IPS-20b (cell line): Measurements from ENCODE around the gene BAIAP2.

Experiments
- H3K27ac ChIP-seq: one replicate; pipeline ENCODE4 v1.5.1; 2013; ENCODE audit warnings: low read length
- H3K27me3 ChIP-seq: 2 replicates; pipeline ENCODE4 v1.6.1; 2013; ENCODE audit warnings: mild to moderate bottlenecking, low read length, inconsistent platforms; ENCODE audit not compliant: insufficient read depth
- H3K36me3 ChIP-seq: 2 replicates; pipeline ENCODE4 v1.6.1; 2013; ENCODE audit warnings: low read depth, mild to moderate bottlenecking, inconsistent platforms, low read length, moderate library complexity; ENCODE audit not compliant: insufficient read depth
- H3K4me1 ChIP-seq: 2 replicates; pipeline ENCODE4 v1.6.1; 2013; ENCODE audit warnings: mild to moderate bottlenecking, control low read depth, inconsistent platforms, low read length, moderate library complexity; ENCODE audit not compliant: insufficient read depth
- H3K4me3 ChIP-seq: 2 replicates; pipeline ENCODE4 v1.5.1; 2013; ENCODE audit warnings: mild to moderate bottlenecking, low read length, inconsistent platforms
- H3K9ac ChIP-seq: 2 replicates; pipeline ENCODE4 v1.6.1; 2013; ENCODE audit warnings: low read depth, mild to moderate bottlenecking, inconsistent platforms, low read length, moderate library complexity
- H3K9me3 ChIP-seq: 2 replicates; pipeline ENCODE4 v1.6.1; 2013; ENCODE audit warnings: mild to moderate bottlenecking, low read depth, low read length, inconsistent platforms; ENCODE audit not compliant: insufficient read depth

Gene BAIAP2

DNA sequence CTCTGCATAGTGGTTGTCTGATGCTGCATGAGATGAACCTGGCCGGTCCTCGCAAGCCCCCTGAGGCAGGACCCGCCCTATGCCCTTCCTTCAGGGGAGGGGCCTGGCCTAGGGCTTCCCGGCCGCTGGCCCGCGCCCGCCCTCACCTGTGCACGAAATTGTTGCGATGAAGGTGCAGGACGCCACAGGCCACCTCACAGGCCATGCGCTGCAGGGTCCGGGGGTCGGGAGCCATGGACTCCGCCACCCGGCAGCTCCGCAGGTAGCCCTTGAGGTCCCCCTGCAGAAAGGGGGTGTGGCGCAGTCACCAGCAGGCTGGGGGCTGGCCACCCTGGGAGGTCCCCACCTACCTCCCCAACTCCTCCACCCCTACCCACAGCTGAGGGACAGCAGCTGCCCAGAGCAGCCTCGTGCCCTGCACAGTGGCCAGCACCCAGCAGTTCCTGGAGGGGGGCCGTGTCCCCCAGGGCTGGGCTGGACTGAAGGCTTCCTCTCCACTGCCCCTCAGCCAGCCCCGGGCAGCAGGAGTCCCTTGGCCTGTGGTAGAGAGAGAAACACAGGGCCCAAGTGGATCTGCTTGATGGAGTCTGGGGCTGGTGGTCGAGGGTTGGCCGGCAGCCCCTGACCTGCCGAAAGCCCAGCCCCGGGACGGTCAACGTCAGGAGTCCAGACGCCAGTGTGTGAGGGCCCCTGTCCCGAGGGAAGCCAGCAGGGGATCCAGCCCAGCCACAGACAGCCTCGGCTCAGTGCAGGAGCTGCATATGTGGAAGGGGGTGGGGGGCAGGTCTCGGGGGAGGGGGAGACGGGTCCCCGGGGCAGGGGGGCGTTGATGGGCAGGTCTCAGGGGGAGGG is 91.6 kb downstream of the BAIAP2 start:
- Histone ChIP-seq H3K4me3 (no peak overlapping the region), H3K27me3 (no peaks in the 10 kb centered on the region), H3K9me3 (no peaks in the 10 kb centered on the region), H3K4me1 (no peaks in the 10 kb centered on the region), H3K36me3 (no peaks in the 10 kb centered on the region), H3K9ac (no peak overlapping the region; the same call in 1 of the 2 replicates), H3K27ac (no peak overlapping the region)

DNA sequence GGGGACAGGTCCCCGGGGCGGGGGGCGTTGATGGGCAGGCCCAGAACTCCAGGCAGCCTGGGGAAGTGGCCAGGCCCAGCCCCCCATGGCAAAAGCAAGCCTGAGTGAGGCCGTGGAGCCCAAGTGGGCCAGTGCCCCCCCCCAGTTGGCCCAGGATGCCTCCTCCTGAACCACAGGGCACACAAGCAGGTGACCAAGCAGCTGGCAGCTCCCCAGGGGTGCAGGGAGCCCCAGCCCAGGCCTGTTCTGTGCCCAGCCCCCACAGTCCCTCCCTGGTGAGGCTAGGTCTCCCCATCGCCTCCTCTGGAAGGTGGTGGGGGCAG is 92.1 kb downstream of the BAIAP2 start:
- Histone ChIP-seq H3K9me3 (no peaks in the 10 kb centered on the region), H3K36me3 (no peaks in the 10 kb centered on the region), H3K27me3 (no peaks in the 10 kb centered on the region), H3K9ac (no peak overlapping the region), H3K4me3 (no peak overlapping the region), H3K4me1 (no peaks in the 10 kb centered on the region), H3K27ac (no peak overlapping the region)

DNA sequence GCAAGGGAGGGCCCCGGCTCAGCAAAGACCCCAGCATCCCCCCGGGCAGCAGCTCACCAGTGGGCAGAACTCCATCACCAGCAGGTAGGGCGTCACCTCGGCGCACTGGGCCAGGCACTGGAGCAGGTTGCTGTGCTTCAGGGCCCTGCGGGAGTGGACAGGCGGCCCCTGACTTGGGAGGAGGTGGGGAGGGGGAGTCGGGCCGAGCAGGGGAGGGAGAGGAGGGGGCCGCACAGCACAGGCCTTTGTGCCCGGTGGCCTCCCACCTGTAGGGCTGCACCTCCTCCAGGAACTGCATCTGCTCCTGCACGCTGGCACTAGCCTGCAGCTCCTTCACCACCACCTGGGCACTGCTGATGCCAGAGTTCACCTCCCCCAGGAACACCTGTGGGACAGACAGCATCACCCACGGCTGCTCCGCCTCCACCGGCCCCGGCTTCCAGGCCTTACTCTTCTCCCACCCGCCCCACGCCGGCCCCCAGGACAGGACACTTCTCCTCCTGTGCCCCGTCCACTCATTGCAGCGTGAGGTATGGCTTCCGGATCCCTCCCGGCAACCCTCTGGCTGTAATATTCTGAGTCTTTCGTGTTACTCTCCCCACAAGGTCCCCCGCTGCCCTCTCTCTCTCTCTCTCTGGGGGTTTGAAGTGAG is 92.7 kb downstream of the BAIAP2 start:
- H3K9me3 ChIP-seq = no peaks in the 10 kb centered on the region
- no peaks in the 10 kb centered on the region for H3K4me1 ChIP-seq
- no peak overlapping the region for H3K9ac ChIP-seq
- H3K27me3 ChIP-seq = no peaks in the 10 kb centered on the region
- H3K27ac ChIP-seq = no peak overlapping the region
- H3K36me3 ChIP-seq = no peaks in the 10 kb centered on the region
- H3K4me3 ChIP-seq = no peak overlapping the region

DNA sequence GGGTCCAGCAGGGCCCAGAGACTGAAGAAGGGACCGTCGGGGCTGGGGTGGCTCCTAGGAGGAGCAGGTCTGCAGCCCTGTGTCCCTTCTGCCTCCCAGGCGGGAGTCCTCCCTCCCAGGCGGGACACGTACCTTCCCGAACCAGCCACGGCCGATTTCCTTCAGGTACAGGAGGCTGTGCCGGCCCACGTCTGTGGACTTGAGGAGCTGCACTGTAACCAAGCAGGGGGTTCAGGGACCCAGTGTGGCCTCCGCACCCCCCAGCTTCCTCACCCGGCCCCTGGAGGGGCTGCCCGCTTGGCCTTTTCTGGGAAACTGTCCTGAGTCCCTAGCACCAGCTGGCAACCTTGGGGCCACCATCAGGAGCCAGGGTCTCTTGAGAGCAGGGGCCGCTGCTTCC is 93.4 kb downstream of the BAIAP2 start:
- H3K4me3 ChIP-seq = no peak overlapping the region
- no peak overlapping the region for H3K9ac ChIP-seq
- H3K27me3 ChIP-seq = no peaks in the 10 kb centered on the region
- H3K9me3 ChIP-seq = no peaks in the 10 kb centered on the region
- H3K27ac ChIP-seq = no peak overlapping the region
- H3K36me3 ChIP-seq = no peaks in the 10 kb centered on the region
- H3K4me1 ChIP-seq = no peaks in the 10 kb centered on the region

DNA sequence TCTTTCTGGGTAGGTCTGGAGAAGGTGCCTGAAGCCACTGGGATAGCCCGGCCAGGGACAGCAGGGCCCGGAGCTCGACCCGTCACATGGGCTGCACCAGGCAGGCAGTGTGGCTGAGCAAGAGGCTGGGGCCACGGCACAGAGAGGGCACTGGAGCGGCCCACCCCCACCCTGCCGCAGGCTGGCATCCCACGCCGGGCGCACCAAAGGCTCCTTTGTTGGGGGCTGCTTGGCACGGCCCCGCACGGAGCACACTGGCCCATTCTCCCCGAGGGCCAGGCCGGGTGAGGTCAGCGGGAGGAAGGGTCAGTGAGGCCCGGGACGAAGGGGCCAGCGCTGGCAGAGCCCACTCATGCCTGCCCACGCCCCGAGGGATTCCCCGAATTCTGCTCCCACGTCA is 93.8 kb downstream of the BAIAP2 start:
- Histone ChIP-seq H3K27me3 (no peaks in the 10 kb centered on the region), H3K27ac (no peak overlapping the region), H3K4me3 (no peak overlapping the region), H3K9me3 (no peaks in the 10 kb centered on the region), H3K9ac (no peak overlapping the region), H3K36me3 (no peaks in the 10 kb centered on the region), H3K4me1 (no peaks in the 10 kb centered on the region)

DNA sequence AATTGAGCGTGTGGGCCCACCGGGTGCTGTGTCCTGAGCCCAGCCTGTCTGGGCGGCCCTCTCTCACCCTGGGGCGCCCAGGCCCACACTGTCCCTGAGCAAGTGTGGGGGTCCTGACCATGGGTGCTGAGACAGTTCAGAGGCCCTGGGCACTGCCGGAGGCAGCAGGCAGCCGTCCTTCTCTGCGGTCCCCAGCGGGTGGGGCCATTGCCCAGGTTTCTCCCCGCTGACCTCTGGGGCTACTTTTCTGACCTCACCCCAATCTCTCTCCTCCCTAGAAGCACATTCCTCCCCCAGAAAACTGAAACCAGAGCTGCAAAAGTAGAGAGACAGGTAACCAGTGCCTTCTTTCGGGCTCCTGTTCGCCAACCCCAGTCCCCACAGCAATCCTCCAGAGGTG is 94.3 kb downstream of the BAIAP2 start:
- Histone ChIP-seq H3K9ac (no peak overlapping the region), H3K4me3 (no peak overlapping the region), H3K27me3 (no peaks in the 10 kb centered on the region), H3K27ac (no peak overlapping the region), H3K4me1 (no peaks in the 10 kb centered on the region), H3K9me3 (no peaks in the 10 kb centered on the region), H3K36me3 (no peaks in the 10 kb centered on the region)

DNA sequence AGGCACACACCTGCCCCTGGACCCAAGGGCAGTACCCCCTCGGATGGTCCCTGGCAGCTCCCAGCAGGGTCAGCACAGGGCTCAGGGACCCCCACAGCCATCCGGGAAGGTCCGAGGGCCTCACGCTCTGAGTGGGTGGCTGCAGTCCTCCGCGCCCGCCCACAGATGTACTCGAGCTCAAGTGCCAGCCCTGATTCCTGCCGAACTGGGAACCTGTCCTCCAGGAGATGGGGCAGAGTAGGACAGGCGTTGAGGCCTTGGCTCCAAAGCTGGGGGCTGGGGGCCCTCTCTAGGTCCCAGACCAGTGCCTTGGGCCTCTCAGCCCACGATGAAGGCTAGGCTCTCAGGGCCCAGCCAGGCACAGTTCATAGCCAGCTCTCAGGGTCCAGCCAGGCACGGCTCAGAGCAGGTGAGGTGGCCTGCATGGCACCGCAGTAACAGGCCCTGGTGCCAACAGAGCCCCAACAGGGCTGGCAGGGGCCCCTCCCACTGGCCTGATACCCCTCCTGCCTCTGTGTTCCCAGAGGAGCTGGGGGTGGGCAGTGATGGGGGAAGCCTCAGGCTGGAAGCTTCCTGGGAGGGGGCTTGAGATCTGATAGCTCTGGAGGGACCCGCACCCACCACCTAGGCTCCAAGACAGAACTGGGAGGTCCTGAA is 94.9 kb downstream of the BAIAP2 start:
- no peak overlapping the region for H3K4me3 ChIP-seq
- H3K9ac ChIP-seq = no peak overlapping the region
- H3K4me1 ChIP-seq = no peaks in the 10 kb centered on the region
- H3K27ac ChIP-seq = no peak overlapping the region
- no peaks in the 10 kb centered on the region for H3K27me3 ChIP-seq
- H3K36me3 ChIP-seq = no peaks in the 10 kb centered on the region
- H3K9me3 ChIP-seq = no peaks in the 10 kb centered on the region

DNA sequence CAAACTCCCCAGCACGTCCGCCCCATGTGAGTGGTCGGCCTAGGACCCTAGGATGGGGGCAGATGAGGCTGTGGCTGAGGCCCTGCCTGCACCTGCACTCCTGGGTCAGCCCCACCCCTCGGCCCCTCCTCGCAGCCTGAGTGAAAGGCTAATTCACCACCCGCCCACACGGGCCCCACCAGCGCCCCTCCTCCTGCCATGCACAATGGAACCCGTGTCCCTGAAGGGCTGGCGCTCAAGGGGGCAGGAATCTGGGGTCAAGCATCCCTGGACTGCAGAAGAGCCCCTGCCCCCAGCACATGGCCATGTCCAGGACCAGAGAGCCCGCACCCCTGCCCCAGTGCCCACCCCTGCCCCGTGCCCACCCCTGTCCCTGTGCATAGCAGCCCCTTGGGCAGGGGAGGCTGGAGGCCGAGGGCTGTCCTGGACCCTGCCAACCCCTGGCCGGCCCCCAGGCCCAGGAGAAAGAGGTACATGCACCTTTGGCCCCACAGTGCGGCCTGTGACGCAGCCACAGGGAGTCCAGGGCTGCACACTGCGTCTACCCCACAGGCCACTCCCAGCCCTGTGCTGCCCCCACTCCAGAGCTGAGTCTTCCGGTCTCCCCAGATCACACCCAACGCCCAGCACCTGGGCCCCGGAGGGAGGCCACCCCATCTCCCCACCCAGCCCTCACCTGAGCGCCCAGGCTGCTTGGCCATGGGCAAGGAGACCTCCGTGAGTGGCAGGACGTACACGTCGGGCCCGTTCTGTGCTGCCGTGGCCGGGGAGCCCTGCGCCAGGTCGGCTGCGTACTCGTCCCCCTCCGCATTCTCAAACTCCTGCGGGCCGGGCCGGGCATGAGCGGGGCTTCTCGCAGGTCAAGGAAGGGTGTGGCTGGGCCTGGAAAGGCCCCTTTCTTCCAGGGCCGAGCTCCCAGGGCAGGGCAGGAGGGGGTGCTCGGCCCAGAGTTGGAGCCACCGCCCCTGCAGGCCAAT is 95.7 kb downstream of the BAIAP2 start:
- Histone ChIP-seq H3K4me3 (no peak overlapping the region), H3K36me3 (no peaks in the 10 kb centered on the region), H3K27me3 (no peaks in the 10 kb centered on the region), H3K9me3 (no peaks in the 10 kb centered on the region), H3K4me1 (no peaks in the 10 kb centered on the region), H3K9ac (no peak overlapping the region), H3K27ac (no peak overlapping the region)

DNA sequence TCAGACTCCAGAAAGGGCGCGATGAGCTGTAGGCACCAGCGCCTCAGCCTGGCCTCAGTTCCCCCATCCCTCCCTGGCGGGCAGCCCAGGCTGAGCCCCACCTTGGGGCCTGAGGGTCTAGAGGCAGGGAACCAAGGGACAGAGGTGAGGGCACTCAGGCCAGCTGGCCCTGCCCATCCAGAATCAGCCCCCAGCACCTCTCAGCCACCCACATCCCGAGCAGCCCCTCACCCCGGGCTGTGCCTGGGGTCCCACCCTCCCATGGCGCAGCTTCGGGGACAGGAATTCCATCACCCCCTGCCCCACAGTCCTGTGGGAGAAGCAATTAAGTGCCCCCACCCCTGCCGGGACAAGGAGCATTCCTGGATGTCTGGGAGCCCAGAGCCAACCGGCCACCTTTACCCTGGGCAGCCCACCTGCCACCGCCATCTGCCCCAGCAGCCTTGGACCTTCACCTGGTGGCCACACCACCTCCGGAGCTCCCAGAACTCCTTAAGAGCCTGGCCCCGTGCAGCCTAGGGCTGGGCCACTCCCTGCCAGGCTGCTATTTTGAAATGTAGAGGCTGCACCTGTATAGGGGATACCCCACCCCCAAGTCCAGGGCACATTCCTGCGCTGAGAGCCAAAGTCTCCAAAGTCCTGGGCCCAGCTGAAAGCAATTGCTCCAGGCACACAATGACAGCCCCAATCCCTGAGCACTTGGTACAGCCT is 96.7 kb downstream of the BAIAP2 start:
- Histone ChIP-seq H3K27me3 (no peaks in the 10 kb centered on the region), H3K9me3 (no peaks in the 10 kb centered on the region), H3K27ac (no peak overlapping the region), H3K9ac (no peak overlapping the region), H3K4me3 (no peak overlapping the region), H3K4me1 (no peaks in the 10 kb centered on the region), H3K36me3 (no peaks in the 10 kb centered on the region)

DNA sequence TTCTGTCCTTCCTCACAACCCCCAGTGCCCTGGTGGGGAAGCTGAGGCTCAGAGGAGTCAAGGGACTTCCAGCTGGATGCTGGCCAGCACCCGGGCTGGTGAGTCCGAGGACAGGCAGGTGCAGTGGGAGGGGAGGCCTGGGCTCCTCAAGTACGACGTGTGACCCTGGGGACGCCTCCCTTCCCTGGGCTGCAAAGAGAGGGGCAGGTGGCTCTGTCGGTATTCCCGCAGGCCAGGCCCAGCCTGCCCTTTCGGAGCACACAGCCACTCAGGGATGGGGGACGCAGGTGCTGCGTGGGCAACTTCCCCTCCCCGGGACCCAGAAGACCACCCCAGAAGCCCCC is 97.2 kb downstream of the BAIAP2 start:
- Histone ChIP-seq H3K4me1 (no peaks in the 10 kb centered on the region), H3K4me3 (no peak overlapping the region), H3K9ac (no peak overlapping the region), H3K27ac (no peak overlapping the region), H3K36me3 (no peaks in the 10 kb centered on the region), H3K9me3 (no peaks in the 10 kb centered on the region), H3K27me3 (no peaks in the 10 kb centered on the region)
